Measurements from ENCODE around the gene BRD2.

GRCh38 chr6:32964776-32965175, 3.6 kb upstream of the BRD2 start:
- no peak for TF ChIP-seq EZH2 (IDR thresholded peaks at IDR 0.05; ENCODE audit: borderline replicate concordance, low read length)
- TF ChIP-seq, protein P1, sequence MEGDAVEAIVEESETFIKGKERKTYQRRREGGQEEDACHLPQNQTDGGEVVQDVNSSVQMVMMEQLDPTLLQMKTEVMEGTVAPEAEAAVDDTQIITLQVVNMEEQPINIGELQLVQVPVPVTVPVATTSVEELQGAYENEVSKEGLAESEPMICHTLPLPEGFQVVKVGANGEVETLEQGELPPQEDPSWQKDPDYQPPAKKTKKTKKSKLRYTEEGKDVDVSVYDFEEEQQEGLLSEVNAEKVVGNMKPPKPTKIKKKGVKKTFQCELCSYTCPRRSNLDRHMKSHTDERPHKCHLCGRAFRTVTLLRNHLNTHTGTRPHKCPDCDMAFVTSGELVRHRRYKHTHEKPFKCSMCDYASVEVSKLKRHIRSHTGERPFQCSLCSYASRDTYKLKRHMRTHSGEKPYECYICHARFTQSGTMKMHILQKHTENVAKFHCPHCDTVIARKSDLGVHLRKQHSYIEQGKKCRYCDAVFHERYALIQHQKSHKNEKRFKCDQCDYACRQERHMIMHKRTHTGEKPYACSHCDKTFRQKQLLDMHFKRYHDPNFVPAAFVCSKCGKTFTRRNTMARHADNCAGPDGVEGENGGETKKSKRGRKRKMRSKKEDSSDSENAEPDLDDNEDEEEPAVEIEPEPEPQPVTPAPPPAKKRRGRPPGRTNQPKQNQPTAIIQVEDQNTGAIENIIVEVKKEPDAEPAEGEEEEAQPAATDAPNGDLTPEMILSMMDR (conservative IDR thresholded peaks at IDR 0.05 in 1 of 2, IDR thresholded peaks at IDR 0.05 in 1 of 2; ENCODE audit: extremely low read depth in 1 of 2, insufficient read depth in 1 of 2, low read depth in 1 of 2, low read length in 2 of 2): no peak
